GM21381 (cell line): ENCODE measurements around the gene JAK3.
"Not testable (repeated sequence)": the region's sequence is repeated elsewhere in the genome, so short reads cannot be mapped to it uniquely, and the experiment has no call there.

Experiments
- ATAC-seq: cut with Tn5 transposase; IDR thresholded peaks from one replicate; pipeline ENCODE4 v1.9.1; 2021; ENCODE audit warnings: mild to moderate bottlenecking, moderate library complexity; ENCODE audit not compliant: unreplicated experiment

Gene JAK3

DNA sequence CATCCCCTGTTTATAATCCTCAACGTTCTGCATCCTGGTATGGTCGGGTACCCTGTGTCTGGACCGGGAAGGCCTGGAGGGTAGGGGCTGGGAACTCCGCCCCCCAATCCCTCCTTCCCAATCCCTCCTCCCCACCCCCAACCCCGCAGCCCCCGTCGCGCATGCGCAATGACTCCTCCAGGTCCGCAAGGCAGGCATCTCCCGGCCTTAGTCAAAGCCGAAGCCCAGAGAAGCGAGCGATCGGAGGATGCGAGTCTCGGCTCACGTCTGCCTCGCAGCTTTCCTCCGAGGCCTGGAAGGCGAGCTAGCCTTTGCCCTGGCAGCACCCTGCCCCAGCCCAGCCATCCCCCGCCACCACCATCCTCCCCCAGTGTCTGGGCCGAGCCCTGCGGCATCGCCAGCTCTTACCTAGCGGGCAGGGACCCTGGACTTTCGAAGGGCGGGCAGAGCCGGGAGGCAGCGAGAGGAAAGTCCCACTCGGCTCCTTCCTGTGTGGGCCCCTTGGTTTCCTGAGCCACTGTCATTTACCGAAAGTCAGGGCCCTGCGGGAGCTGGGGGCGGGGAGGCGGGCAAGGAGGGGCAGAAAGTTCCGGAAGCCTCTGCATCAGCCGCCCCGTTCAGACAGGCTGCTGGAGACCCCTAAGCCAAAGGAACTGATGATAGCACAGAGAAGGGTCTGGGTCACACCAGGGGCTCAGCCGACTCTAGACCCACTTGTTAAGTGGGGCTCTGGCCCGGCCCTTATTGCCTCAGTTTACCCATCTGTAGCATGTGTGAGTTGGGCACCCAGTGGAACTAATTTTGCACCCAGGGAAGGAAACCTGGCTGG is at the start of gene JAK3:
JAK3 (minus strand) TSS at position 445 of the 829 bp plus-strand sequence. CDS start 3,565 bp downstream, outside the sequence.
- peak; percentile 59 for ATAC-seq

GRCh38 chr19:17893766-17894165 is 46.0 kb upstream of the JAK3 start:
- no peak for ATAC-seq

- ATAC-seq, result no peak
Observed at GRCh38 chr19:17889609-17890214, 41.9 kb upstream of the JAK3 start.

DNA sequence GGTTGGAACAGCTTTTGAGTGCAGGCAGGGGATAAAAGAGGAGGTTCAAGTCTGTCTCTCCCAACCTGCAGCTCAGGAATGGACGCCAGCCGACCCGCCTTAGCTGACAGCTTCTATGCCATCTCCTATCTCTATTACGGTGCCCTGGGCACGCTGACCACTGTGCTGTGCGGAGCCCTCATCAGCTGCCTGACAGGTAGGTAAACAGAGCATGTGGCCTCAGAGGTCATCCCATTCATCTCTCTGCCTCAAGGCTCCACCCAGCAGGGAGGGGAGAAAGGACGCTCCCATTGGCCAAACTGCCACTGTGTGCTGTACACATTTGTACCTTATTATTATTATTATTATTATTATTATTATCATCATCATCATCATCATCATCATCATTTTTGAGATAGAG is 40.5 kb upstream of the JAK3 start:
- no peak for ATAC-seq

- not testable (repeated sequence) for ATAC-seq
Observed at GRCh38 chr19:17887221-17887620, 39.4 kb upstream of the JAK3 start.

GRCh38 chr19:17886515-17886914 is 38.7 kb upstream of the JAK3 start:
- no peak for ATAC-seq

DNA sequence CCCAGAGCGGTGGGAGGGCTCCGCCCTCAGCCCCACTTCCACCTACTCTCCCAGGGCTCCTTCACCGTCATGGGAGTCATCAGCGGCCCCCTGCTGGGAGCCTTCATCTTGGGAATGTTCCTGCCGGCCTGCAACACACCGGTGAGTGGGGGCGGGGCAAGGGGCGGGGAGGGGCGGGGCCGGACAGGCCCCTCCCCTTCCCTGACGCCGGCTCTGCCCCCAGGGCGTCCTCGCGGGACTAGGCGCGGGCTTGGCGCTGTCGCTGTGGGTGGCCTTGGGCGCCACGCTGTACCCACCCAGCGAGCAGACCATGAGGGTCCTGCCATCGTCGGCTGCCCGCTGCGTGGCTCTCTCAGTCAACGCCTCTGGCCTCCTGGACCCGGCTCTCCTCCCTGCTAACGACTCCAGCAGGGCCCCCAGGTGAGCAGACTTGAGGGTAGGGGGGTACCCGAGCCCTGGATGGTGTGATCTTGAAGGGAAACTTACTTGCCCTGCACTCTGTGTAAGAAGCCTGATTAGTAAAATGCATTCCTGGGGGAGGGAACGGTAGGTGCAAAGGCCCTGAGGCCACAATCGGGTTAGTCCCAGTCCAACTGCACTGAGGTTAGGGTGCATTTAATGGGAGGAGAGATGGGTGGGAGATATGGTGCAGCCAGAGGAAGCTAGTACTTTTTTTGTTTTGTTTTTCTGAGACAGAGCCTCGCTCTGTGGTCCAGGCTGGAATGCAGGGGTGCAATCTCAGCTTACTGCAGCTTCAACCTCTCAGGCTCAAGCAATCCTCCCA is 36.0 kb upstream of the JAK3 start:
- ATAC-seq, result no peak

DNA sequence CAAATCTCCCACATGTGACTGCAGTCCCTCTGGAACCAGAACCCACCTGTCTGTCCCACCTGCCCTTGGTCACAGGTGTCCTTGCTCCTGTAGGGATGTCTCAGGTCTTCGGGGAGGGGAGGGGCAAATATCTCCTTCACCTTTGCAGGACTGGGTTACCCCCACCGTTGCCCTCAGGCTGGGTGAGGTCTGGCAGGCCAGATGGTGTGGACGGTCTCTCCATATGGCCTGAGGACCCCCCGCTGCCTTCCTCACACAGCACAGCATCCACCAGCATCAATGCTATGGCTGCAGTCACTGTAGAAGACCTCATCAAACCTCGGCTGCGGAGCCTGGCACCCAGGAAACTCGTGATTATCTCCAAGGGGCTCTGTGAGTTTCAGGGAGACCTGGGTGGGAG is 33.9 kb upstream of the JAK3 start:
- ATAC-seq, result no peak

- no peak for ATAC-seq
Observed at GRCh38 chr19:17879466-17879865, 31.7 kb upstream of the JAK3 start.

- ATAC-seq, result no peak
Observed at GRCh38 chr19:17877696-17878095, 29.9 kb upstream of the JAK3 start.

- no peak for ATAC-seq
Observed at GRCh38 chr19:17874758-17875135, 27.0 kb upstream of the JAK3 start.

GRCh38 chr19:17873786-17874757 is 26.3 kb upstream of the JAK3 start:
- ATAC-seq, result no peak

- no peak for ATAC-seq
Observed at GRCh38 chr19:17872251-17873001, 24.6 kb upstream of the JAK3 start.

GRCh38 chr19:17871878-17872250 is 24.1 kb upstream of the JAK3 start, which contains the start of gene SLC5A5:
TSS of gene SLC5A5 (plus strand) at chr19:17871945. CDS start at chr19:17872320, 375 bp downstream.
- no peak for ATAC-seq

DNA sequence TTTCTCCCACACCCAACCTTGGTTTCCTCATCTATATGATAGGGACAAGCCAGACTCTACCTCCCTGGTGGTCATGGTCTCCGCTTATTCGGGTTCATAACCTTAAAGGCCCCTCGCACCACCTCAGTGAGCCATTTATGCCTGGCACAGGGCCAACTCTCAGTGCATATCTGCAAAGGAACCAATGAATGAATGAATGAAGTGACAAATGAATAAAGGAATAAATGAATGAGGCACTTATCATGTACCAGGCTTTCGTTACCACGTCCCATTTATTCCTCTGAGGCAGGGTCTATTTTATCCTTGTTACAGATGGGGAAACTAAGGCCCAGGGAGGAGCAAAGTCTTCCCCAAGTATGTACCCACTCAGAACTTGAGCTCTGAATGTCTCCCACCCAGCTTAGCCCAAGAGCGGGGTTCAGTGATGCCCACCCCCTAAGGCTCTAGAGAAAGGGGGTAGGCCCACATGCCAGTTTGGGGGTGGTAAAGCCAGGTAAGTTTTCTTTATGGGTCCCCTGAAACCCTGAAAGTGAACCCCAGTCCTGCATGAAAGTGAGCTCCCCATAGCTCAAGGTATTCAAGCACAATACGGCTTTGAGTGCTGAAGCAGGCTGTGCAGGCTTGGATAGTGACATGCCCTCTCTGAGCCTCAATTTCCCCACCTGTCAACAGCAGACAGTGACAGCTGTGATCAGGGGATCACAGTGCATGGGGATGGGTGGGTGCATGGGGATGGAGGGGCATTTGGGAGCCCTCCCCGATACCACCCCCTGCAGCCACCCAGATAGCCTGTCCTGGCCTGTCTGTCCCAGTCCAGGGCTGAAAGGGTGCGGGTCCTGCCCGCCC is 23.5 kb upstream of the JAK3 start:
- ATAC-seq, result no peak

- no peak for ATAC-seq
Observed at GRCh38 chr19:17869114-17869608, 21.4 kb upstream of the JAK3 start.

DNA sequence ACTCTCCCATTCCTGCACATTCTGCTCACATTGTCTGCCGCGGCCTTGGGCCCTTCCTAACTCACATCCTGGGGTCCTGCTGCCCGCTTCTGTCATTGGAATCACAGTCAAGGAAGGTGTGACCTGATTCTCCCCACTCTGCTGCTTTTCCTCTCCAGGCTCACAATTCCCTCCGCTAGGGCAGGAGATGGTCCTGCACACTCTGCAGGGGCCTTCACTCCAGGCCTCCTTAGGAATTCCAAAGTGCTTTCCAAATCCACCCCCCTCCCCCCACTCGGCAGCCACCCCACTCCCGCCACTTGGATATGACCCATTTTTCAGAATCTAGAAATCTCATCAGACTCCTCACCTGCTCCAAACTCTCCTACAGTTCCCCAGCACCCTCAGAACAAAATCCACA is 20.9 kb upstream of the JAK3 start:
- ATAC-seq, result no peak

DNA sequence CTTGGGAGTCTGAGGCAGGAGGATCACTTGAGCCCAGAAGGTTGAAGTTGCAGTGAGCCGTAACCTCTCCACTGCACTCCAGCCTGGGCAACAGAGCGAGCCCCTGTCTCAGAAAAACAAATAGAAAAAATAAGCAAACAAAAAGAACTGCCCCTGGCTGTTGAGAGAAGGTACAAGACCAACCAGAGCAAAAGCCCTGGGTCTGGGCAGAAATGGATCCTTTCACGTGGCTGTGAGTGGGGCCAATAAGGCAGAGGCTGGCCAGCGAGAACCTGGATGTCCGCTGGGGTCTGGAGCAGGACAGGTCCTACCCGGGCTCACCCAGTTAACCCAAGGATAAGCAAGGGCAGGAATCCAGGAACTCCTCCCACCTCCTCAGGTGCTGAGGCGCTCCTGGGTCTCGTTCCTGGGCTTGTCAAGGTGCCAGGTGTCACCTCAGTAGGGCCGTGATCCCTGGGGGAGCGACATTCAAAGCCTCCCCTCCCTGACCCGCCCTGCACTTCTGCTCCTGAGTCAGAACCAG is 19.2 kb upstream of the JAK3 start:
- ATAC-seq, result no peak
